HG02885 (cell line): ENCODE results near the gene PIGU.
"Not testable (repeated sequence)": the region's sequence is repeated elsewhere in the genome, so short reads cannot be mapped to it uniquely, and the experiment has no call there.

ENCODE experiments used
- ATAC-seq: cut with Tn5 transposase; IDR thresholded peaks from one replicate; pipeline ENCODE4 v1.9.1; 2021; ENCODE audit warnings: mild to moderate bottlenecking; ENCODE audit not compliant: unreplicated experiment, poor library complexity

The PIGU gene, protein sequence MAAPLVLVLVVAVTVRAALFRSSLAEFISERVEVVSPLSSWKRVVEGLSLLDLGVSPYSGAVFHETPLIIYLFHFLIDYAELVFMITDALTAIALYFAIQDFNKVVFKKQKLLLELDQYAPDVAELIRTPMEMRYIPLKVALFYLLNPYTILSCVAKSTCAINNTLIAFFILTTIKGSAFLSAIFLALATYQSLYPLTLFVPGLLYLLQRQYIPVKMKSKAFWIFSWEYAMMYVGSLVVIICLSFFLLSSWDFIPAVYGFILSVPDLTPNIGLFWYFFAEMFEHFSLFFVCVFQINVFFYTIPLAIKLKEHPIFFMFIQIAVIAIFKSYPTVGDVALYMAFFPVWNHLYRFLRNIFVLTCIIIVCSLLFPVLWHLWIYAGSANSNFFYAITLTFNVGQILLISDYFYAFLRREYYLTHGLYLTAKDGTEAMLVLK

DNA sequence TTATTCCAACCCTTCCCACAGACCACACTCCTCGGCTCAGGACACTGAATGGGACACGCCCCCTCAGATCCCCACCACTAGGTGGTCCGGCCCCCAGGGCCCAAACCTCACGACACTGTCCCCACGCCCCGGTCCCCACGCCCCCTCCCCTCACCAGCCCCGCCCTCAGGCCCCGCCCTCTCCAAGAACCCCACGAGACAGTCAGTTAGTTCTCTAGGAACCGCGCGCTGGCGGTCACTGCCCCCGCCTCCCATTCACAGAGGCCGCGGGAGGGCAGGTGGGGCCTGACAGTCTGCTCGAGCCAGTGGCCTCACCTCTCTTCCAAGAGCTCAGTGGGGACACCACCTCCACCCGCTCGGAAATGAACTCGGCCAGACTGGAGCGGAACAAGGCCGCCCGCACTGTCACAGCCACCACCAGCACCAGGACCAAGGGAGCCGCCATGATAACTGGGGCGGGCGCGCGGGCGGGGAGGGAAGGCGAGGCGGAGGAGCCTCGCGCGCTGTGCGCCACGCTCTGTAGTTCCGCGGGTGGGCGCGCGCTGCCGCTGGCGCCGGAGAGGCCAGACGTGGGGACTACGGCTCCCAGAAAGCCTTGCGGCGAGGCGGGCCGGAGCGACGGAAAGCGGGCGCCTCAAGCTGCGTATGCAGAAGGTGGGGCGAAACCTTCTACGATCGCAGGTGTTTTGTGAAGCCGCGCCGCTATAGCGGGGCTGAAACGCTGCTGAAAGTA, at the start of gene PIGU:
Gene PIGU, minus strand, starts transcription at position 451 of the 732 bp plus-strand sequence. Its CDS starts 7 bp downstream, at position 444.
- ATAC-seq = peak; percentile 96

- no peak for ATAC-seq
Observed at GRCh38 chr20:34724172-34724571, 47.3 kb upstream of the PIGU start.

DNA sequence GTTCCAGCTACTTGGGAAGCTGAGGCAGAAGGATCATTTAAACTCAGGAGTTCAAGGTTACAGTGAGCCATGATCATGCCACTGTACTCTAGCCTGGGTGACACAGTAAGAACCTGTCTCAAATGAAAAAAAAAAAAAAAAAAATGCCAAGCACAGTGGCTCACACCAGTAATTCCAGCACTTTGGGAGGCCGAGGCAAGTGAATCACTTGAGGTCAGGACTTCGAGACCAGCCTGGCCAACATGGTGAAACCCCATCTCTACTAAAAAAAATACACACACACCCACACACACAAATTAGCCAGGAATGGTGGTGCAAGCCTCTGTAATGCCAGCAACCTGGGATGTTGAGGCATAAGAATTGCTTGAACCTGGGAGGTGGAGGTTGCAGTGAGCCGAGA, 45.7 kb upstream of the PIGU start:
- not testable (repeated sequence) for ATAC-seq

- no peak for ATAC-seq
Observed at GRCh38 chr20:34720266-34720665, 43.4 kb upstream of the PIGU start.

GRCh38 chr20:34719242-34720017, 42.5 kb upstream of the PIGU start:
- peak; percentile 90 for ATAC-seq

- ATAC-seq = no peak
Observed at GRCh38 chr20:34717230-34718095, 40.6 kb upstream of the PIGU start.

DNA sequence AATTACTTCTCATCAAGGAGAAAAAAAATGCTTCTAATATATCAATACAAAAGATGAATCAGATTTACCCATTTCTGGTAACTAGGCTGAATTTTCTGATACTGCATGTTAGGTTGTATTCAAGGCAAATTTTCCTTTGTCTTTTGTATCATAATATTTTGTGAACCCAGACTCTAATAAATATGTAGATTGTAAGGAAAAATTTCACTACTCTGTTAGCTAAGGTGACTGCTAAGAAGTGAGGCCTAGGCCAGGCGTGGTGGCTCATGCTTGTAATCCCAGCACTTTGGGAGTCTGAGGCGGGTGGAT, 40.0 kb upstream of the PIGU start:
- ATAC-seq = no peak

GRCh38 chr20:34715384-34715783, 38.5 kb upstream of the PIGU start:
- no peak for ATAC-seq

DNA sequence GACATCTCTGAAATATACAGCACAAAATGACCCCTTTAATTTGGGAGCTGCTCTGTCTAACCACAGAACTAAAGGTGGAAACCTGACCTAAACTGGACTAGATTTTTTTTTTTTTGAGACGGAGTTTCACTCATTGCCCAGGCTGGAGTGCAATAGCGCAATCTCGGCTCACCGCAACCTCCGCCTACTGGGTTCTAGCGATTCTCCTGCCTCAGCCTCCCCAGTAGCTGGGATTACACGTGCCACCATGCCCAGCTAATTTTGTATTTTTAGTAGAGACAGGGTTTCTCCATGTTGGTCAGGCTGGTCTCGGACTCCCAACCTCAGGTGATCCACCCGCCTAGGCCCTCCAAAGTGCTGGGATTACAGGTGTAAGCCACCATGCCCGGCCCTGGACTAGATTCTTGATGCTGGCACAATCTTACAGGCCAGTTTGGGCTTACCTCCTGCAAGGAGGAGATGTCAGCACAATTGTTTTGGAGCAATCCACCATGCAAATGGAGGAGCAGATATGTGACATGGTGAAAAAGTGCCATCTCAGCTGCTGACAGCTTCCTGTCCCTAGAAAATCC, 37.1 kb upstream of the PIGU start:
- not testable (repeated sequence) for ATAC-seq

DNA sequence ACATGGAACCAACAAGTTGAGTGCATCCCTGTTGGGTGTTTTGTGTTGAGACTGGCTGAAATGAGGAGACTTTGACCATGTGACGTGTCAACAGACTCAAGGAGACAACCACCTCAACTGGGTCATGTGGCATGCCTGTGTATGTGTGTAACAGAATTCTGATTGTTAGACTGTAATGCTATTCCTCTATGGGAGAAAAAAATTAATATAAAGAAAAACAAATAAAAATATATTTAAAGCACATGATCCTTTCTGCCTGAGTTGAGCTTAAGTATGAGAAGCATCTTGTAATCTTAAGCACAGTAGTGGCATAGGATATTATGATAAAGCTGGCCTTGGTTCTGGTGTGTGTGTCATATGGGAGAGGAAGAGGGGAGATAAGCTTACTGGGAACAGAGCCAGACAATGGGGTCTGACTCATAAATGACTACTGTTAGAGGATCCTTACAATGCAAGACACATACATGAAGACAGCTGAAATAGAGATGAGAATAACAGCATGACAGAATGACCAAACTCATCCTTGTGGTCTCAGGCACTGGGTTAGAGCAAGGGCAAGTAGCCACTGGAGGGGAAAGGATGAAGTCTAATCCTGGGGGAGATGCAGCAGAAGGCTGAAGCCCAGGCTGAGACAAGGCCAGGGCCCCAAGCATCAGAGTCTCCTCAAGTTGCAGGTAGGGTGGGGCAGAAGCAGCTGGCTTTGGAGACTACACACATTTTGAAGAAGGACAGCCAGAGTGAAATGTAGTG, 36.5 kb upstream of the PIGU start:
- ATAC-seq = no peak

DNA sequence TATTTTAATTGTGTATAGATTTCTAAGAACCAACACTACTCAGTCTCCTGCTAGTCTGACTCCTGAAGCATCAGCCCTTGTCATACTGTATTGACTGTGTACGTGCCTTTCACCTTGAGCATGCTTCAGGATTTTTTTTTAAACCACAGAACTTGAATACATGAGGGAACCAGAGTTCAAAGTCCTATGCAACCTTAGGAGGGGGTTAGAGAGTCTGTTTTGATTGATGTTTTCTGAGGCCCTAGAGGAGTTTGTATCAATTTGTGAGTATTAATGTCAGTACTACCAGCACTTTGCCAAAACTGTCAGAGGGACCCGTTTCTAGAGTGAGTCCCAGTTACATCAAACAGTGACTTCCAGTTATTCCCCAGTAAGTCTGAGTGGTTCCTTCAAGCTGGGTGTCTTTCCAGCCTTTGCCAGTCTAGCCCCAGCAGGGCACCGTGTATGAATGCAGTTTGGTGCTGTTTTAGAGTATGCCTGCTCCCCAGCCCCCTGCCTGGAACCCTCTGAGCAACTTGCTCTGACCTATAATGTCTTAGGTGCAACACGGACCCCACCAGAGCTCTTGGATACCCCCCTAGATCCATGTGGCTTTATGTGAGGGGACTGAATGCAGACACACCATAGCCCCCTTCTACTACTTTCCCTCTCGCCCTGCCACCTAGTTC, 35.8 kb upstream of the PIGU start:
- ATAC-seq = no peak

DNA sequence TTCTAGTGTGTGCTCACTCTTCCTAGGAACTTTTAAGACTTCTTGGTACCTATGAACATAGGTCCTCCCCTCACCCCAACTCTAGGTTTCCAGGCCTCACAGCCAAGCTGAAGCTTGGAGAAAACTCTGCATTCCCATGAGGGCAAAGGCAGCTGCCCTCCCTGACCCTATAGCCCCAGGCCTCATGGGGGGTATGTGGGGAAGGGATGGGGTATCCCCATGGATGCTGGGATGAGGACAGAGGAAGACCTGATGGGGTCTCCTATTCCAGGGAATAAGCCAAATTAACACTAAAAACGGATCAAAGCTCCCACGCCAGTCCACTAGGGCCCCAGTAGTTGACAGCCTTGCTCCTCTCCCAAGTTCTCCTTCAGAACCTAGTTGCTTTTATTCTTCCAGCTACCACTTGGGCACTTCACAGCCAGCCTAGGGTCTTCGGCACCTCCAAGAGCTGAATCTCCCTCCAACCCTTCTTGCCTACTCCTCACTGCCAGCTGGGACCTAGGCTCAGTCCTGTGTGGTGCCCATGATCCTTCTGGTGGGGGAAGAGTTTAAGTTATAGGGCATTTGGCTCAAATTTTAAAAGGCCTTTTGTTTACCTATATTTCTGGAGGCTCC, 35.0 kb upstream of the PIGU start:
- no peak for ATAC-seq

DNA sequence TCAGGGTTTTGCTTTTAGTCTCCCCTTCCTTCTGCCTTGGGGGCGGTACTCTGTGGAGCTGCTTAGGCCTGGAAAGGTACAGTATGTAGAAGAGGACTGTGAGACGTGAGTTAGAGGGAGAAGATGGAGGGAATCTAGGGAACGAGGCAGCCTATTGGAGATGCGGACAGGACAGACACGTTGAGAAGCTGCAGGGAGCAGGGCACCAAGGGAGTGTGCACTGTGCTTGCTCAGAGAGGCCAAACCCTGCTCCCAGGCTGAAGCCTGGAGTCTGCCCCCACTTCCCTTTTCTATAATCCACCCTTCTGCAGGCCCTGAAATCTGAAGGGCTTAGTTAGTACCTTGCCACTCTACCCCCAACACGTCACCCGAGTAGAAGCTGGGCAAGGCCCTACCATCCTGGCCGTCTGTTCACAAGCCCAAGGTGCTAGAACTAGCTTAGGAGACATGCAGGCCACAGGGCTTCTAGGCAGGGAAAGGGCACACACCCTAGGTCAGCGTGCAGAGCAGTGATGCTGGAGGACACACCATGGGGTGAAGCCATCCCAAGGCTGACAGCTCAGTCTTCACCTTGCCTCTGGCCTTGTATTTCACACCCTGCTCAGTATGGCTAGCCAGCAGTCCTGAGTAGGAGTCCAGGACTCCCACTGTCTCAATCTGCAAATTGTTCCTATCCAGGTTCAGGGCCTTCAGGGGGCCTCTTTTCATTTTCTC, 34.1 kb upstream of the PIGU start:
- no peak for ATAC-seq

DNA sequence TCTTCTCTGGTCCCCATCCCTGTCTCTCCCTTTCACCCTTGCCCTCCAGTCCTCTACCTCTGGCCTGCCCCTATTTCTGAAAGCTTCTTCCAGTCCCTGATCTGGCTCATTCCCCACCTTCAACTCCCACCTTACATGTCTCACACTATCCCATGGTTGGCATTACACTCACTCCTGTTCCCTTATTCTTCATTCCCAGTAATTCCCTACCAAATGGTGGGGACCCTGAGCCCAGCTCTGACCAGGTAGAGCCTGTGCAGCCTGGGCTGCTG, 33.6 kb upstream of the PIGU start:
- ATAC-seq = no peak

- ATAC-seq = peak; percentile 39
Observed at GRCh38 chr20:34709831-34710567, 33.1 kb upstream of the PIGU start.

DNA sequence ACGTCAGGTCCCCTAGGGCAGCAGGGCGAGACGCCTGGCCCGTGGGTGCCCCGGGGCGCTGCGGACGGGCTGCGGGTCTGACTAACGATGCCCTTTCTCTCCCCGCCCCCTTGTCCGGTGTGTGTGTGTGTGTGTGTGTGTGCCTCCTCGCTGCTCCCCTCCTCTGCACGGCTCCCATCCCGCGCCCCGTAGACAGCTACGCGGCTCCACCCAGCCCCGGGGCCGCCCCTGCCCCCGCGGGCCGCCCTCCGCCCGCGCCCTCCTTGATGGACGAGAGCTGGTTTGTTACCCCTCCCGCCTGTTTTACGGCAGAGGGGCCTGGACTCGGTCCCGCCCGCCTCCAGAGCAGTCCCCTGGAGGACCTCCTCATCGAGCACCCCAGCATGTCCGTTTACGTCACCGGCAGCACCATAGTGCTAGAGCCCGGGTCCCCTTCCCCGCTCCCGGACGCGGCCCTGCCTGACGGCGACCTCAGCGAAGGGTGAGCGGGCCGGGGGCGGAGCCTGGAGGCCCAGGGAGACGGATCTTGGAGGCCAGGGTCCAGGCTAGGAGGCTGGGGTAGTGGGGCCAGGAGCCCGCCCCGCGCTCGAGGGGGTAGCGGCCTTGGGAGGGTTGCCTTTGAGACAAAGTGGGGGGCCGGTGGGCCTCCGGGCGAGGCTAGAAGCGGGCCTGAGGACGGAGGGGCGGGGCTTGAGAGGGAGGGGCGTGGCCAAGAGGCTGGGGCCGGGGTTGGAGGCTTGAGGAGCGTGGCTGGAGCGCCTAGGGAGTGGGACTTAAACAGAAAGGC, 32.3 kb upstream of the PIGU start:
- ATAC-seq = peak; percentile 55
